H9 (cell line): Measurements from ENCODE around the gene CORO2B. TPM values are rescaled to one million over a fixed set of nuclear protein-coding genes. Genes with fewer than 3 reads are reported as not detected.

Experiments
- DNase-seq: peaks from one replicate; pipeline ENCODE4 v3.0.0-alpha.2; 2017
- H2AFZ ChIP-seq: one replicate; pipeline ENCODE4 v1.6.1; 2013; ENCODE audit warnings: mild to moderate bottlenecking, low read length, control low read depth, moderate library complexity
- H2AK5ac ChIP-seq: 2 replicates; pipeline ENCODE4 v1.6.1; 2013; ENCODE audit warnings: low read length, control low read depth, mixed read lengths; ENCODE audit not compliant: insufficient read length
- H2BK120ac ChIP-seq: one replicate; pipeline ENCODE4 v1.6.1; 2013; ENCODE audit warnings: low read depth, mild to moderate bottlenecking, low read length, control low read depth, inconsistent platforms; ENCODE audit not compliant: poor library complexity, severe bottlenecking
- H2BK12ac ChIP-seq: 2 replicates; pipeline ENCODE4 v1.6.1; 2013; ENCODE audit warnings: low read length, control low read depth, mixed read lengths, low read depth; ENCODE audit not compliant: insufficient read length
- H2BK15ac ChIP-seq: 2 replicates; pipeline ENCODE4 v1.6.1; 2013; ENCODE audit warnings: low read depth, low read length, control low read depth
- H2BK20ac ChIP-seq: one replicate; pipeline ENCODE4 v1.6.1; 2013; ENCODE audit warnings: low read depth, mild to moderate bottlenecking, low read length, control low read depth, inconsistent platforms; ENCODE audit not compliant: poor library complexity, severe bottlenecking
- H2BK5ac ChIP-seq: 2 replicates; pipeline ENCODE4 v1.6.1; 2013; ENCODE audit warnings: low read length, control low read depth, mixed read lengths; ENCODE audit not compliant: insufficient read length
- H3K14ac ChIP-seq: 2 replicates; pipeline ENCODE4 v1.6.1; 2013; ENCODE audit warnings: low read length, control low read depth; ENCODE audit not compliant: insufficient read depth
- H3K18ac ChIP-seq: 2 replicates; pipeline ENCODE4 v1.6.1; 2013; ENCODE audit warnings: low read depth, mild to moderate bottlenecking, mixed read lengths, low read length, control low read depth; ENCODE audit not compliant: insufficient read length
- H3K23ac ChIP-seq: 2 replicates; pipeline ENCODE4 v1.6.1; 2013; ENCODE audit warnings: low read length, control low read depth, mixed read lengths, low read depth; ENCODE audit not compliant: insufficient read length
- H3K23me2 ChIP-seq: 2 replicates; pipeline ENCODE4 v1.6.1; 2013; ENCODE audit warnings: low read depth, mild to moderate bottlenecking, mixed read lengths, low read length, control low read depth; ENCODE audit not compliant: insufficient read length, poor library complexity, severe bottlenecking
- H3K27ac ChIP-seq: 2 replicates; pipeline ENCODE4 v1.5.1; 2013; ENCODE audit warnings: low read length, control low read depth, mixed read lengths, low read depth; ENCODE audit not compliant: insufficient read length
- H3K27me3 ChIP-seq: 2 replicates; pipeline ENCODE4 v1.6.1; 2013; ENCODE audit warnings: low read length, control low read depth, inconsistent platforms; ENCODE audit not compliant: insufficient read depth
- H3K4ac ChIP-seq: 2 replicates; pipeline ENCODE4 v1.6.1; 2013; ENCODE audit warnings: low read depth, mild to moderate bottlenecking, control low read depth, inconsistent platforms, low read length, moderate library complexity
- H3K4me1 ChIP-seq: 2 replicates; pipeline ENCODE4 v1.6.1; 2013; ENCODE audit warnings: low read length, control low read depth, inconsistent platforms; ENCODE audit not compliant: insufficient read depth
- H3K4me2 ChIP-seq: 2 replicates; pipeline ENCODE4 v1.6.1; 2013; ENCODE audit warnings: low read length, control low read depth, mixed read lengths; ENCODE audit not compliant: insufficient read length, insufficient read depth
- H3K56ac ChIP-seq: 2 replicates; pipeline ENCODE4 v1.6.1; 2013; ENCODE audit warnings: low read depth, mild to moderate bottlenecking, mixed read lengths, low read length, control low read depth; ENCODE audit not compliant: insufficient read length
- H3K79me1 ChIP-seq: 2 replicates; pipeline ENCODE4 v1.6.1; 2013; ENCODE audit warnings: low read depth, mild to moderate bottlenecking, moderate library complexity, low read length, control low read depth, inconsistent platforms; ENCODE audit not compliant: insufficient read depth, poor library complexity, severe bottlenecking
- H3K79me2 ChIP-seq: 2 replicates; pipeline ENCODE4 v1.6.1; 2013; ENCODE audit warnings: low read length, control low read depth, inconsistent platforms; ENCODE audit not compliant: insufficient read depth
- H3K9ac ChIP-seq: 2 replicates; pipeline ENCODE4 v1.6.1; 2013; ENCODE audit warnings: low read length, control low read depth, mixed read lengths; ENCODE audit not compliant: insufficient read length; ENCODE audit errors: extremely low read depth
- H3K9me3 ChIP-seq: one replicate; pipeline ENCODE4 v1.6.1; 2013; ENCODE audit warnings: low read depth, low read length, inconsistent platforms; ENCODE audit not compliant: control insufficient read depth
- H3T11ph ChIP-seq: one replicate; pipeline ENCODE4 v1.6.1; 2013; ENCODE audit warnings: mild to moderate bottlenecking, low read length, control low read depth, inconsistent platforms
- H4K20me1 ChIP-seq: one replicate; pipeline ENCODE4 v1.6.1; 2013; ENCODE audit not compliant: control insufficient read depth, insufficient read length, insufficient read depth
- H4K5ac ChIP-seq: 2 replicates; pipeline ENCODE4 v1.6.1; 2013; ENCODE audit warnings: low read depth, mild to moderate bottlenecking, mixed read lengths, low read length, control low read depth; ENCODE audit not compliant: insufficient read length
- H4K8ac ChIP-seq: replicated peaks from 2 replicates; pipeline ENCODE4 v1.6.1; 2013; ENCODE audit warnings: low read length, control low read depth, mixed read lengths, low read depth; ENCODE audit not compliant: insufficient read length
- H4K91ac ChIP-seq: 2 replicates; pipeline ENCODE4 v1.6.1; 2013; ENCODE audit warnings: low read depth, mild to moderate bottlenecking, moderate library complexity, mixed read lengths, low read length, control low read depth; ENCODE audit not compliant: insufficient read length
- H3K27ac Mint-ChIP-seq, 3 experiments: 2 replicates in 2 of 3; 3 replicates in 1 of 3; pipeline ENCODE4 v1.8.0; 2020 to 2021; ENCODE audit warnings: mixed read lengths in 3 of 3, mild to moderate bottlenecking in 1 of 3, moderate library complexity in 1 of 3
- H3K27me3 Mint-ChIP-seq: 2 replicates; pipeline ENCODE4 v1.8.0; 2021; ENCODE audit warnings: low read depth, mild to moderate bottlenecking, moderate library complexity, mixed read lengths
- H3K36me3 Mint-ChIP-seq, 3 experiments: 2 replicates in 2 of 3; 3 replicates in 1 of 3; pipeline ENCODE4 v1.8.0; 2020 to 2021; ENCODE audit warnings: low read depth in 3 of 3, mixed read lengths in 3 of 3; ENCODE audit not compliant: insufficient read depth in 1 of 3
- H3K4me1 Mint-ChIP-seq, 2 experiments: 2 replicates each; pipeline ENCODE4 v1.8.0; 2020; ENCODE audit warnings: mixed read lengths in 2 of 2
- H3K4me3 Mint-ChIP-seq, 2 experiments: 2 replicates in 1 of 2; 3 replicates in 1 of 2; pipeline ENCODE4 v1.8.0; 2020 to 2021; ENCODE audit warnings: mild to moderate bottlenecking in 2 of 2, mixed read lengths in 2 of 2, moderate library complexity in 1 of 2
- H3K9me3 Mint-ChIP-seq, 2 experiments: 2 replicates in 1 of 2; 3 replicates in 1 of 2; pipeline ENCODE4 v1.8.0; 2020; ENCODE audit warnings: mild to moderate bottlenecking in 2 of 2, mixed read lengths in 2 of 2, moderate library complexity in 1 of 2
- CTCF ChIP-seq: fragments of 200-600 bp; sonication (generic); conservative IDR thresholded peaks from 3 replicates; pipeline ENCODE4 v1.8.0; 2021; ENCODE audit warnings: antibody characterized with exemption, mild to moderate bottlenecking
- WGBS: extraction: QIAGEN DNeasy Blood & Tissue Kit; methylation state at CpG from one replicate; pipeline ENCODE4 v1.1.7; 2013; ENCODE audit warnings: missing lambda C conversion rate, low lambda C conversion rate, mixed read lengths; ENCODE audit not compliant: insufficient read length; ENCODE audit errors: extremely low coverage; 5-methylcytosine and 5-hydroxymethylcytosine counted together
- total RNA-seq: library from RNA; stranded (reverse); gene quantifications from 2 replicates; pipeline ENCODE4 v1.2.1, GENCODE V29; 2021

Gene CORO2B
- total RNA-seq, 1 experiment from 2014 or later, result 3.1 TPM

GRCh38 chr15:68541743-68542142 is 37.0 kb upstream of the CORO2B start:
- no peak overlapping the region for H2BK120ac ChIP-seq
- H3K18ac ChIP-seq, result no peak overlapping the region
- no peak overlapping the region for H3K9ac ChIP-seq
- no peaks in the 10 kb centered on the region for H3K9me3 ChIP-seq
- no peak overlapping the region for H4K5ac ChIP-seq
- no peak overlapping the region for H2BK5ac ChIP-seq
- no peak overlapping the region for H3K4me3 Mint-ChIP-seq
- WGBS, result no CpG with 5 or more reads among the region's 9 CpGs
- H3K4me1 ChIP-seq, result no peaks in the 10 kb centered on the region
- no peak for TF ChIP-seq CTCF
- peaks cover 3 to 11% (median 7%) of the 10 kb centered on the region in 3 experiments for H3K36me3 Mint-ChIP-seq
- H4K91ac ChIP-seq, result no peak overlapping the region
- no peaks in the 10 kb centered on the region for H3K79me1 ChIP-seq
- no peak overlapping the region for H4K8ac ChIP-seq
- no peak overlapping the region for H2AK5ac ChIP-seq
- H3K9me3 Mint-ChIP-seq, result peaks cover 17 to 19% of the 10 kb centered on the region in 2 experiments; a peak in 4 of 5 replicates
- no peak overlapping the region for H2BK15ac ChIP-seq
- H3K79me2 ChIP-seq, result no peaks in the 10 kb centered on the region
- no peak overlapping the region for H2AFZ ChIP-seq
- no peaks in the 10 kb centered on the region for H3K27me3 ChIP-seq
- H3K4me2 ChIP-seq, result no peak overlapping the region
- no peak overlapping the region for H3K27ac Mint-ChIP-seq
- H2BK12ac ChIP-seq, result no peak overlapping the region
- no peak overlapping the region for H3T11ph ChIP-seq
- no peaks in the 10 kb centered on the region for H3K4me1 Mint-ChIP-seq
- no peak overlapping the region for H2BK20ac ChIP-seq
- no peaks in the 10 kb centered on the region for H3K23me2 ChIP-seq
- DNase-seq, result no peak
- no peak overlapping the region for H3K56ac ChIP-seq
- H3K4ac ChIP-seq, result no peak overlapping the region
- no peak overlapping the region for H3K27ac ChIP-seq
- H3K23ac ChIP-seq, result no peak overlapping the region
- H4K20me1 ChIP-seq, result no peaks in the 10 kb centered on the region
- H3K27me3 Mint-ChIP-seq, result peaks cover 9% of the 10 kb centered on the region
- no peak overlapping the region for H3K14ac ChIP-seq
